SU-DHL-6 (cell line): ENCODE results near the gene GDPD3.

ENCODE experiments used
- H2AFZ ChIP-seq: fragments of 200-600 bp; sonication (generic); 2 replicates; pipeline ENCODE4 v1.6.1; 2014; ENCODE audit warnings: low read depth, mild to moderate bottlenecking, moderate library complexity, mixed read lengths, antibody characterized with exemption, low read length; ENCODE audit not compliant: severe bottlenecking
- H3F3A ChIP-seq: fragments of 200-600 bp; shearing (Covaris generic); 2 replicates; pipeline ENCODE4 v1.6.0; 2016; ENCODE audit warnings: antibody characterized with exemption, mild to moderate bottlenecking; ENCODE audit not compliant: insufficient read depth
- H3K27ac ChIP-seq: fragments of 200-600 bp; sonication (generic); 2 replicates; pipeline ENCODE4 v1.5.1; 2016; ENCODE audit warnings: low read depth, mild to moderate bottlenecking, low read length, moderate library complexity, mixed read lengths
- H3K27me3 ChIP-seq: fragments of 200-600 bp; sonication (generic), shearing (Covaris generic); 2 replicates; pipeline ENCODE4 v1.6.0; 2014; ENCODE audit warnings: mild to moderate bottlenecking, low read length
- H3K36me3 ChIP-seq: fragments of 200-600 bp; sonication (generic); 2 replicates; pipeline ENCODE4 v1.6.1; 2014; ENCODE audit warnings: mild to moderate bottlenecking, low read length, mixed read lengths
- H3K4me2 ChIP-seq: fragments of 300-600, 200-600 bp; shearing (Covaris generic), sonication (generic); 2 replicates; pipeline ENCODE4 v1.6.0; 2014; ENCODE audit warnings: low read length, low read depth, mild to moderate bottlenecking; ENCODE audit not compliant: poor library complexity, severe bottlenecking
- H3K4me3 ChIP-seq: fragments of 200-600 bp; sonication (generic); 2 replicates; pipeline ENCODE4 v1.5.1; 2014; ENCODE audit warnings: antibody characterized with exemption, low read length, mild to moderate bottlenecking, mixed read lengths; ENCODE audit not compliant: insufficient read depth, poor library complexity, severe bottlenecking
- H3K79me2 ChIP-seq: fragments of 200-600 bp; sonication (generic); 2 replicates; pipeline ENCODE4 v1.6.1; 2014; ENCODE audit warnings: mild to moderate bottlenecking, low read length, moderate library complexity; ENCODE audit not compliant: insufficient read depth
- H3K9ac ChIP-seq: fragments of 200-600 bp; sonication (generic); 2 replicates; pipeline ENCODE4 v1.7.0; 2014; ENCODE audit warnings: mild to moderate bottlenecking, low read length
- H3K9me2 ChIP-seq: fragments of 200-600 bp; sonication (generic); replicated peaks from 2 replicates; pipeline ENCODE4 v1.6.1; 2014; ENCODE audit warnings: low read length; ENCODE audit not compliant: insufficient read depth
- H3K9me3 ChIP-seq: fragments of 200-600 bp; sonication (generic); 2 replicates; pipeline ENCODE4 v1.6.1; 2014; ENCODE audit warnings: low read length, mixed read lengths; ENCODE audit not compliant: insufficient read depth
- H4K20me1 ChIP-seq: fragments of 200-600 bp; sonication (generic); 2 replicates; pipeline ENCODE4 v1.6.1; 2014; ENCODE audit warnings: low read depth, mild to moderate bottlenecking, antibody characterized with exemption, low read length, moderate library complexity, mixed read lengths
- EZH2phosphoT487 ChIP-seq: fragments of 200-600 bp; sonication (generic), shearing (Covaris generic); conservative IDR thresholded peaks from 2 replicates; pipeline ENCODE4 v1.6.1; 2018; ENCODE audit warnings: mild to moderate bottlenecking, antibody characterized with exemption, low read length, moderate library complexity, mixed read lengths
- TF ChIP-seq, protein P1 (sequence below): fragments of 200-600 bp; sonication (generic); IDR thresholded peaks from one replicate; pipeline ENCODE4 v1.5.1; 2017; ENCODE audit warnings: antibody characterized with exemption, mild to moderate bottlenecking, low read length, moderate library complexity; ENCODE audit not compliant: insufficient read depth, poor library complexity, severe bottlenecking

GDPD3 gene

GRCh38 chr16:30076276-30076791 is 37.0 kb downstream of the GDPD3 start:
- Histone ChIP-seq H3K9ac (peak overlapping the region; percentile 97), H3K4me2 (peak overlapping the region; percentile 94), H3K27me3 (no peaks in the 10 kb centered on the region), H3F3A (peaks cover 41% of the 10 kb centered on the region), H3K9me2 (no peaks in the 10 kb centered on the region), H2AFZ (peak overlapping the region; percentile 4), H3K27ac (peak overlapping the region; percentile 85), H3K9me3 (no peaks in the 10 kb centered on the region), H3K79me2 (peaks cover 47% of the 10 kb centered on the region), H3K4me3 (peak overlapping the region; percentile 84), H3K36me3 (no peaks in the 10 kb centered on the region), H4K20me1 (no peaks in the 10 kb centered on the region; the same call in 1 of the 2 replicates)
- TF ChIP-seq, protein P1, sequence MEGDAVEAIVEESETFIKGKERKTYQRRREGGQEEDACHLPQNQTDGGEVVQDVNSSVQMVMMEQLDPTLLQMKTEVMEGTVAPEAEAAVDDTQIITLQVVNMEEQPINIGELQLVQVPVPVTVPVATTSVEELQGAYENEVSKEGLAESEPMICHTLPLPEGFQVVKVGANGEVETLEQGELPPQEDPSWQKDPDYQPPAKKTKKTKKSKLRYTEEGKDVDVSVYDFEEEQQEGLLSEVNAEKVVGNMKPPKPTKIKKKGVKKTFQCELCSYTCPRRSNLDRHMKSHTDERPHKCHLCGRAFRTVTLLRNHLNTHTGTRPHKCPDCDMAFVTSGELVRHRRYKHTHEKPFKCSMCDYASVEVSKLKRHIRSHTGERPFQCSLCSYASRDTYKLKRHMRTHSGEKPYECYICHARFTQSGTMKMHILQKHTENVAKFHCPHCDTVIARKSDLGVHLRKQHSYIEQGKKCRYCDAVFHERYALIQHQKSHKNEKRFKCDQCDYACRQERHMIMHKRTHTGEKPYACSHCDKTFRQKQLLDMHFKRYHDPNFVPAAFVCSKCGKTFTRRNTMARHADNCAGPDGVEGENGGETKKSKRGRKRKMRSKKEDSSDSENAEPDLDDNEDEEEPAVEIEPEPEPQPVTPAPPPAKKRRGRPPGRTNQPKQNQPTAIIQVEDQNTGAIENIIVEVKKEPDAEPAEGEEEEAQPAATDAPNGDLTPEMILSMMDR = no peak
- TF ChIP-seq EZH2phosphoT487 = no peak

DNA sequence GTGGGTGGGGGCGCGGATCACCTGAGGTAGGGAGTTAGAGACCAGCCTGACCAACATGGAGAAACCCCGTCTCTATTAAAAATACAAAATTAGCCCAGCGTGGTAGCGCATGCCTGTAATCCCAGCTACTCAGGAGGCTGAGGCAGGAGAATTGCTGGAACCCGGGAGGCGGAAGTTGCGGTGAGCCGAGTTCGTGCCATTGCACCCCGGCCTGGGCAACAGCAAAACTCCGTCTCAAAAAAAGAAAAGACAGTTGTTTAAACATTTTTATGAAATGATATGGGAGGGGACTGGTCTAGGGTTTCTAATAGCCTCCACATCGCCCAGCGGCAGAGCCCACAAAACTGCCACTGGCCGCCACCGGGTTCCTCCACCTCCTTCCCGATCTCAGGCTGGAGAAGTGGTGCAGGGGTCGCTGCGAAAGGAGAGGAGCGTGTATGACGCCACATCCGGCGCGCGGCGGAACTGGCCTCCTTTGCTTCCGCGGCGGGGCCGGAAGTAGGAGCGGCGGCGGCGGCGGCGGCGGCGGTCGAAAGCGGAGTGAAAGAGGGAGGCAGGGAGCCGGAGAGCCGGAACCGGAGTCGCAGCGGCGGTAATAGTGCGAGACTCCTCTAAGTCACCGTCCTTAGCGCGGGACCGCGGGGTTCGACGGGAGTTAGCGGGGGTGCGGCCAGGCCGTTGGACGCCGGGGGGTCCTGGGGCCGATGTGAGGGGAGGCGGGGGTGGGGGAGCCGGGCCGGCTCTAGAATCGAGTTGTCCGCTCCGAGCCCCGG is 37.6 kb downstream of the GDPD3 start, which contains the start of gene PPP4C:
Gene PPP4C (plus strand): TSS at position 492 of the 773 bp plus-strand sequence. CDS start 384 bp downstream, outside the sequence.
- H3K79me2 ChIP-seq = peaks cover 42% of the 10 kb centered on the region
- peaks cover 45% of the 10 kb centered on the region for H3F3A ChIP-seq
- H3K36me3 ChIP-seq = no peaks in the 10 kb centered on the region
- no peaks in the 10 kb centered on the region for H3K9me2 ChIP-seq
- no peaks in the 10 kb centered on the region for H3K27me3 ChIP-seq
- peak within 1 kb of the TSS; percentile 97 for H3K9ac ChIP-seq
- no peaks in the 10 kb centered on the region for H3K9me3 ChIP-seq
- peak within 1 kb of the TSS; percentile 94 for H3K4me2 ChIP-seq
- H3K27ac ChIP-seq = peak within 1 kb of the TSS; percentile 85
- H3K4me3 ChIP-seq = peak within 1 kb of the TSS; percentile 84
- peak within 1 kb of the TSS; percentile 4 for H2AFZ ChIP-seq
- no peaks in the 10 kb centered on the region; the same call in 1 of the 2 replicates for H4K20me1 ChIP-seq
- TF ChIP-seq, protein P1 = no peak
- no peak for TF ChIP-seq EZH2phosphoT487

GRCh38 chr16:30070490-30070889 is 42.8 kb downstream of the GDPD3 start:
- Histone ChIP-seq H3K9ac (no peak overlapping the region), H3K9me2 (no peaks in the 10 kb centered on the region), H3K27me3 (no peaks in the 10 kb centered on the region), H3K36me3 (peaks cover 16% of the 10 kb centered on the region), H3K9me3 (no peaks in the 10 kb centered on the region), H4K20me1 (no peaks in the 10 kb centered on the region; the same call in 1 of the 2 replicates), H3K4me3 (no peak overlapping the region), H3K27ac (no peak overlapping the region), H3K79me2 (peaks cover 26% of the 10 kb centered on the region), H3F3A (peaks cover 47% of the 10 kb centered on the region), H3K4me2 (no peak overlapping the region), H2AFZ (no peak overlapping the region)
- TF ChIP-seq EZH2phosphoT487 = no peak
- TF ChIP-seq, protein P1 = no peak
